ENCODE results near the gene TRPC3. TPM values are rescaled to one million over a fixed set of nuclear protein-coding genes. Genes with fewer than 3 reads are reported as not detected.

Gene TRPC3
- total RNA-seq, 1 experiment from 2014 or later = 0.91 TPM

GRCh38 chr4:121838136-121838535 is 113.7 kb downstream of the TRPC3 start:
- Histone ChIP-seq H3K4me1 (no peaks in the 10 kb centered on the region), H3K4me3 (ENCODE audit: low read depth, low read length) (no peak overlapping the region), H3K9me3 (no peaks in the 10 kb centered on the region), H3K36me3 (ENCODE audit: control insufficient read depth, insufficient read depth, low read length) (no peaks in the 10 kb centered on the region), H3K27me3 (replicated peaks; ENCODE audit: control insufficient read depth, insufficient read depth, low read length) (no peaks in the 10 kb centered on the region)
- ChIA-PET POLR2A (no interaction called here), CTCF (no interaction called here)
- TF ChIP-seq CTCF (IDR thresholded peaks at IDR 0.05; ENCODE audit: insufficient read depth in 1 of 2, low read depth in 1 of 2, low read length in 1 of 2, severe bottlenecking in 1 of 2, unreplicated experiment in 1 of 2) = no peak
- BruUV-seq (replicated peaks) = no TSS peak
- Mint-ChIP-seq H3K27ac (ENCODE audit: unreplicated experiment) (no peak overlapping the region), H3K4me3 (ENCODE audit: unreplicated experiment) (no peak overlapping the region), H3K27me3 (ENCODE audit: insufficient read depth, unreplicated experiment) (no peaks in the 10 kb centered on the region), H3K36me3 (ENCODE audit: insufficient read depth, unreplicated experiment) (peaks cover 6% of the 10 kb centered on the region), H3K4me1 (ENCODE audit: low read depth, unreplicated experiment) (no peaks in the 10 kb centered on the region), H3K9me3 (ENCODE audit: unreplicated experiment) (no peaks in the 10 kb centered on the region)
- DNase-seq = no peak
- intact Hi-C loops (cut with micrococcal nuclease; ENCODE audit: unreplicated experiment) = no loop called here

- Histone ChIP-seq H3K27me3 (replicated peaks; ENCODE audit: control insufficient read depth, insufficient read depth, low read length) (no peaks in the 10 kb centered on the region), H3K4me1 (no peaks in the 10 kb centered on the region), H3K9me3 (no peaks in the 10 kb centered on the region), H3K4me3 (ENCODE audit: low read depth, low read length) (no peak overlapping the region), H3K36me3 (ENCODE audit: control insufficient read depth, insufficient read depth, low read length) (no peaks in the 10 kb centered on the region)
- no TSS peak for BruUV-seq (replicated peaks)
- no peak for TF ChIP-seq CTCF (IDR thresholded peaks at IDR 0.05; ENCODE audit: insufficient read depth in 1 of 2, low read depth in 1 of 2, low read length in 1 of 2, severe bottlenecking in 1 of 2, unreplicated experiment in 1 of 2)
- H3K4me3 Mint-ChIP-seq (ENCODE audit: unreplicated experiment) = no peak overlapping the region
- ChIA-PET CTCF (no interaction called here), POLR2A (no interaction called here)
- no peak for DNase-seq
- H3K27me3 Mint-ChIP-seq (ENCODE audit: insufficient read depth, unreplicated experiment) = no peaks in the 10 kb centered on the region
- no peaks in the 10 kb centered on the region for H3K4me1 Mint-ChIP-seq (ENCODE audit: low read depth, unreplicated experiment)
- no peaks in the 10 kb centered on the region for H3K9me3 Mint-ChIP-seq (ENCODE audit: unreplicated experiment)
- H3K36me3 Mint-ChIP-seq (ENCODE audit: insufficient read depth, unreplicated experiment) = no peaks in the 10 kb centered on the region
- intact Hi-C loops (cut with micrococcal nuclease; ENCODE audit: unreplicated experiment) = no loop called here
- no peak overlapping the region for H3K27ac Mint-ChIP-seq (ENCODE audit: unreplicated experiment)
Observed at GRCh38 chr4:121829511-121829910, 122.3 kb downstream of the TRPC3 start.

Other genes starting within 250 kb of the TRPC3 start
- not detected in 2 replicates for gene SMIM43, start 186.9 kb downstream of the TRPC3 start, total RNA-seq (2022)
- gene EXOSC9, start 150.7 kb downstream of the TRPC3 start, total RNA-seq (2022) = 32.5 and 32.6 TPM in 2 replicates
- 88.3 and 97.9 TPM in 2 replicates for gene CCNA2, start 128.2 kb downstream of the TRPC3 start, total RNA-seq (2022)
- gene BBS7, start 81.6 kb downstream of the TRPC3 start, total RNA-seq (2022) = 17.1 and 19.9 TPM in 2 replicates
- 29.5 and 32.0 TPM in 2 replicates for gene BLTP1, start 200.3 kb upstream of the TRPC3 start, total RNA-seq (2022)